Medulla oblongata (tissue), 1 donor: ENCODE measurements around the gene TXNDC2.

Source experiments
- DNase-seq: peaks from one replicate; pipeline ENCODE4 v3.0.0-alpha.2; 2015; ENCODE audit errors: extremely low spot score

The TXNDC2 gene

DNA sequence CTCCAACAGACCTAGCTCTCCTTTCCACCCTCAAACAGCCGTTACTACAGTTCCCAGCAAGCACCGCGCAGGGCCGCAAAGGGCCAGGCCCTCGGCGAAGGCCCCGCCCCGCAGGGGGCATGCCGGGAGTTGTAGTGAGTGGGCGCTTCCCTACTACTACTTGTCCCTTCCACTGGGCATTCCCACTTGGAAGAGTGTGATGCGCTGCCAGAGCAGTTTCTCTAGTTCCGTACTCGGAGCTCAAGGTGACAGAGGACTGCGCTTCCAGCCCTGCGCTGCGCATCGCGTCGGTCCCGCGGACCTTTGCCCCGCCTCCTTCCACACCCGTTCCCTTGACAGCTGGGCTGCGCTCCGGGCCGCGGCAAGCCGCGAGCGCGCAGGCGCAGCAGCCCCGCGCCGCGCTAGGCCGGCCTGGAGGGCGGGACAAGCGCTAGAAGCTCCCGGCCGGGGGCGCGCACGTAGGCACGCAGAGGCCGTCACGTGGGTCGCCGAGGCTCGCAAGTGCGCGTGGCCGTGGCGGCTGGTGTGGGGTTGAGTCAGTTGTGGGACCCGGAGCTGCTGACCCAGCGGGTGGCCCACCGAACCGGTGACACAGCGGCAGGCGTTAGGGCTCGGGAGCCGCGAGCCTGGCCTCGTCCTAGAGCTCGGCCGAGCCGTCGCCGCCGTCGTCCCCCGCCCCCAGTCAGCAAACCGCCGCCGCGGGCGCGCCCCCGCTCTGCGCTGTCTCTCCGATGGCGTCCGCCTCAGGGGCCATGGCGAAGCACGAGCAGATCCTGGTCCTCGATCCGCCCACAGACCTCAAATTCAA is 28.0 kb downstream of the TXNDC2 start, which contains the start of gene VAPA:
Gene VAPA (plus strand): TSS at position 491 of the 808 bp plus-strand sequence. CDS start 241 bp downstream, at position 732.
- DNase-seq = peak; percentile 98

- no peak for DNase-seq
Observed at GRCh38 chr18:9914334-9914583, 28.5 kb downstream of the TXNDC2 start.

DNA sequence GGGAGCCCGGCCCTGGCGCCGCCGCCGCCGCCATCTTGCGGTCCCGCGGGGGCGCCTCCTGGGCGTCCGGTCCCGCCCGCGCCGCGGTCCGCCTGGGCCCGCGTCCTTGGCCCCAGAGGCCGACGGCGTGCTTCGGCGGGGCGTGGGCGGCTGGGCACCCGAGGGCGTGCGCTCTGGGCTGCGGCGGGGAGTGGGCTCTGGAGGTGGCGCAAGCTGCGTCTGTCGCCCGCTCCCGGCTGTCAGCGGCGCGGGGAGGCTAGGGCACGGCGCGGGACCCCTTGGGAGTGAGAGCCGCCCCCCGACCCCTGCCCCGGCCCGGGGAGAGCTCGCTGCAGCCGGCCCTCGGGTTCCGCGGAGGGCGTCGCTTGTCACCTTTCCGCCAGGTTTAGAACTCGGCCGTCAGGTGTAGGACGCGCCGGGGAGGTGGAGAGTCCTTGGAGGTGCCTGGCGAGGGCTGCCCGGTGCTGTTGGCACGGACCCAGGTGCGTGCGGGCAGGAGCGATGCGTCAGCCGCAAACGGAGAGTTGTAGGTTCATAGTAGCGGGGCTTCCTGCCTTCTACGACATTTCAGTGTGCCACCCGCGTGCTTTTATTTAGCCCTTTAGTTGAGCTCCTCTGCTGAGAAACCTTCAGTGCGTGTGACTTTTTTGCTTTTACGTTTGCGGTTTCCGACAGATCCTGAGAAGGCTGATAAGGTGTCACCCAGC is 29.0 kb downstream of the TXNDC2 start:
- DNase-seq = peak; percentile 66

- DNase-seq = no peak
Observed at GRCh38 chr18:9915291-9916076, 29.7 kb downstream of the TXNDC2 start.

- DNase-seq = peak; percentile 35
Observed at GRCh38 chr18:9916077-9916639, 30.4 kb downstream of the TXNDC2 start.

- DNase-seq = no peak
Observed at GRCh38 chr18:9916808-9917207, 31.0 kb downstream of the TXNDC2 start.

DNA sequence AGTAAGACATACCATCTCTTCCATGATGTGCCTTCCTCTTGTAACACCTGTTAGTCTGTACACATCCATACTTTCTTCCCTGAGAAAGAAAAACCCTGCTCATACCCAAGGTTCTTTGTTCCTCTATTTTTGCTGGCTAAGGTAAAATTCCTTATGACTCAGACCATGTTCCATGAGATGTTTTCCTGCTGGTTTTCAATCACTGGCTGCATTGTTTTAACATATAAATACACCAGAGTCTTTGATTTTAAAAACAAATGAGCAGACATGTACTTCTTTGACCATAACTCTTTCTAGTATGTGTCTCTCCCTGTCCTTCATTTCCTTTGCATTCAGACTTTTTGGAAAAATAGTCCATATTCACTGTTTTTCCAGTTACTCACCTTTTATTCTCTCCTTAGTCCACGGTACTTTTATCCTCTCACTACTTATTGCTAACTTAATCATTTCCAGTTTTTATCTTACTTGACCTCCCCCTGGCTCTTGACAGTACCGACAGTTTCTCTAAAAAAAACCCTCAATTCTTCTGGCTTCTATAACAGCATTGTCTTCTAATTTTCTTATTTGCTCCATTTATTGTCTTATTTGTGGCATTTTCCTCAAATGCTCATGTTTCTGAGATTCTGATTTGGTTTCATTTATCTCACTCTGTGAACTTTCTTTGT is 32.4 kb downstream of the TXNDC2 start:
- DNase-seq = no peak

- no peak for DNase-seq
Observed at GRCh38 chr18:9919564-9920232, 33.9 kb downstream of the TXNDC2 start.

GRCh38 chr18:9922592-9923311 is 37.0 kb downstream of the TXNDC2 start:
- DNase-seq = no peak

- no peak for DNase-seq
Observed at GRCh38 chr18:9924371-9924943, 38.7 kb downstream of the TXNDC2 start.

GRCh38 chr18:9925369-9925768 is 39.6 kb downstream of the TXNDC2 start:
- DNase-seq = no peak

GRCh38 chr18:9925795-9926194 is 40.0 kb downstream of the TXNDC2 start:
- DNase-seq = no peak

DNA sequence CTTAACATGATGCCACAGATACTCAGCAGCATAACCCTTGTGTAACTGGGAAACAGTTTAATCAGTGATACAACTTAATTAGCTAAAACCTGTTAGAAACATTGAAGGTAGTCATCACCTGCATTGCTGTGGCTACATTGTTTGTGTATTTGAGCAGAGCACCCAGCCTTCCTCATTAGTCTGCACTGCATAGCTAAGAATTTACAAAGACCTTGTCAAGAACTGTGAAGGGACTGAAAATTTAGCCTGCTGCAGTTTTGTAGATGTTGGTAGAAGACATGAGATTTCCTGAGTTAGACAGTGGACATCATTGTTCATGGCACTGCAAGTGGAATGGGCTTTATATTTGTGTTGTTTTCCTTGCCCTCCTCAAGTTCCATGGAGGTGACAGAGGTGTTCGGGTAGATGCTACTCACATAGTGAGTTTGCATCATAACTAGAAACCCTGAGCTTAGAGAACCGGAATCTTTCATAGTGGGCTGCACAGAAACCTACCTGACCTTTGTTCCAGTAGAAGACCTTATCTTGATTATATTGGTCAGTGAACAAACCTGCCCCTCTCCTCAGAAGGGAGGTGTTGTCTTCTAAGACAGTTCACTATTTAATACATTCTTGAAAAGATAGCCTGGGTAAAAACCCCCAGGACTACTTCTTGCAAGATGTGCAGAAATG is 40.6 kb downstream of the TXNDC2 start:
- DNase-seq = no peak

GRCh38 chr18:9926977-9927376 is 41.2 kb downstream of the TXNDC2 start:
- no peak for DNase-seq

DNA sequence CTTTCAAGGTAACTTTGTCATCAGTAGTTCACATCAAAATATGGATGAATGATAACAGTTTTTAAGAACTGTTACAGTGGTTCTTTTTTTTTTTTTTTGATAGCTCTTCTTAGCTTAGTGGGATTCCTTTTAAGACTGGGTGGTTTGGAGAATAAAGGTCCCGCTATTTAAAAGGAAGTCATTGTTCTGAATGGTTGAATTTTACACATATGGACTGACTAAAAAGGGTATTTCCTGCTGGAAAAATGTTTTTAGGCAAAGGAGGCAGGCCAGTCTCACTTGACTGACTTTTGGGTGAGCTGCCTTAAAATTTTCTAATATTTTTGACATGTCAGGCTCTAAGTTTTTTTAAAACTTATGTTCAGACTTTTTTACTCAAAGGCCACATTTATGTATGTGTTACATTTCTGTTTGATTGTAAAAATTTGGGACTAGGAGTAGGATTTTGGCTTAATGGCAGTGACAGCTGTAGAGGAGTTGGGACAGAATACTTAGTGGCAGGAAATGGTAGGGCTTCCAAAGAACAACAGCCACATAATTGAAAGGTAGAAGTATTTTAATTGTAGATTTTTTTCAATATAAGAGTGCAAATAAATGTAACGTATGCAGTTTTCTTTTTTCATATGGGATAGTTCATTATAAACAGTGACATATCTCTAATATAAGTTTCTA is 41.8 kb downstream of the TXNDC2 start:
- DNase-seq = no peak

DNA sequence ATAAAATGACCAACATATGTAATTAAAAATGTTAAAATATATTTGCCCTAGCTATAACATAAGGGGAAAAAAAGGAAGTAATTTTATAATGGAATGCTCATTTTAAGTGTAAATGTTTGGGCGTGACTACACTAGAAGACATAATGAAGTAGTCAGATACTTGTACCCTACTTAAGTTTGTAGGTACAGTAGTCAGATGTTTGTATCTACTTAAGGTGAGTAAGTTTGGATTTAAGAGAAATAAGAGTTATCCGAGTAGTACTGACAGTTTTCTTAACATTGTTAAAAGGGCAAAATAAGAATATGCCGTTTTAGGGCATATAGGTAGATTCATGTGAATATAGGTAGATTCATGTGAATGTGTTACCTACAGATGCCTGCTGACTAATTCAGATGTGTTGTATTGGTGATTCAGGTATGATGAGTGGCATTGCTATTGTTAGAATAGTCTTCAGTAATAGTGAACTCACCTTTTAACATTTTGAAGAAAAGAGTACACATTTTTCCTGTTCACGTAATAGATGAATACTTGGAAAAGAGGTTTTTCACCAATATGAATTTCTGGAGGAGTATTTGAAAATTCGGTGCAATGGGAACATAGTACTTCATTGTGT is 43.0 kb downstream of the TXNDC2 start:
- no peak for DNase-seq

DNA sequence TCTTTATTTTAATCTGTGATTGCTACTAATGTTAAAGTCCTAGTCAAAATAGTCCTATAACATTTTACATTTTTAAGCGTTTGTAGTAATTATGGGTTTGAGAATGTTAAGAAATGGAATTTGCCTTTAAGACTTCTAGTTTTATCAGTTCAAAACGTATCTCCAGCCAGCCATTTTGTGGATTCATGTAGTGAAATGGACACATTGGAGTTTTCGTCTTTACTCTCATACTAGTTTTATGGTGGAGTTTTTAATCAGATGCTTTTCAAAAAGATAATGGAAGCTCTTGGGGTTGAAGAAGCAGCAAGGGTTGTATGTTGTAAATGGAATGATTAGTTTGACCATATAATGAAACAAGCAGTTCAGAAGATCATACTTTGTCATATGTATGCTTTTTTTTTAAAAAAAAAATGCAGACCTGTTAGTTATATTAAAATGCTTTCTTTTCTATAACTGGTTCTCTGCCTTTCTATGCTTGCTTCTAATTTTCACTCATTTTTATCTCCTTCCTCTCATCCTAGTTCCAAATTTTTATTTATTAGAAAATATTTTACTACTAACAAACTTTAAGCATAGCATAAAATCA is 44.6 kb downstream of the TXNDC2 start:
- DNase-seq = no peak

GRCh38 chr18:9931146-9931545 is 45.4 kb downstream of the TXNDC2 start:
- no peak for DNase-seq
